PC-3 (cell line): Measurements from ENCODE around the gene TSC22D2. TPM values are rescaled to one million over a fixed set of nuclear protein-coding genes. Genes with fewer than 3 reads are reported as not detected.

Experiments used
- ATAC-seq: fragments of 200-7000 bp; cut with Tn5 transposase; 2 replicates; pipeline ENCODE4 v1.9.1; 2020; ENCODE audit warnings: mild to moderate bottlenecking, moderate library complexity
- BruUV-seq: library from RNA; stranded (reverse); fragments of 400-500 nt; replicated peaks from 2 replicates; lab custom pipeline; 2021; lab: Mats Ljungman, UMichigan
- CTCF ChIA-PET: fragments of 300-600 bp; sonication (Branson Sonifier 250); formaldehyde crosslinking; loops from one replicate; lab custom pipeline; 2022; ENCODE audit warnings: antibody characterized with exemption; lab: Charles Lee
- POLR2A ChIA-PET: fragments of 300-600 bp; sonication (Branson Sonifier 250); formaldehyde crosslinking; loops from one replicate; lab custom pipeline; 2022; ENCODE audit warnings: antibody characterized with exemption; ENCODE audit not compliant: unreplicated experiment; lab: Charles Lee
- DNase-seq: peaks from one replicate; pipeline ENCODE4 v3.0.0-alpha.2; 2015
- H2AFZ ChIP-seq: fragments of 300-600 bp; sonication (generic); 2 replicates; pipeline ENCODE4 v1.6.0; 2016; ENCODE audit warnings: antibody characterized with exemption, low read length
- H3F3A ChIP-seq: fragments of 300-600 bp; sonication (generic); one replicate; pipeline ENCODE4 v1.6.0; 2017; ENCODE audit warnings: antibody characterized with exemption, low read length, control low read depth, mild to moderate bottlenecking; ENCODE audit not compliant: unreplicated experiment
- H3K27ac ChIP-seq: fragments of 300-600 bp; sonication (generic); 2 replicates; pipeline ENCODE4 v1.5.1; 2016; ENCODE audit warnings: mild to moderate bottlenecking, low read length
- H3K27me3 ChIP-seq: fragments of 300-600 bp; sonication (generic); 2 replicates; pipeline ENCODE4 v1.6.1; 2016; ENCODE audit warnings: low read length, mixed read lengths
- H3K36me3 ChIP-seq: fragments of 300-600 bp; sonication (generic); 2 replicates; pipeline ENCODE4 v1.6.1; 2016; ENCODE audit warnings: low read depth, mixed run types, low read length, mixed read lengths
- H3K4me1 ChIP-seq: fragments of 300-600 bp; sonication (generic); 2 replicates; pipeline ENCODE4 v1.5.1; 2016; ENCODE audit warnings: low read length; ENCODE audit not compliant: insufficient read depth
- H3K4me2 ChIP-seq: fragments of 300-600 bp; sonication (generic); 2 replicates; pipeline ENCODE4 v1.6.0; 2016; ENCODE audit warnings: low read length
- H3K4me3 ChIP-seq: fragments of 300-600 bp; sonication (generic); 2 replicates; pipeline ENCODE4 v1.5.1; 2016; ENCODE audit warnings: mild to moderate bottlenecking, low read length, mixed read lengths
- H3K79me2 ChIP-seq: fragments of 300-600 bp; sonication (generic); 2 replicates; pipeline ENCODE4 v1.6.1; 2017; ENCODE audit warnings: low read length, mixed read lengths
- H3K9ac ChIP-seq: fragments of 300-600 bp; sonication (generic); 2 replicates; pipeline ENCODE4 v1.6.0; 2016; ENCODE audit warnings: mild to moderate bottlenecking, low read length
- H3K9me2 ChIP-seq: fragments of 300-600 bp; sonication (generic); replicated peaks from 2 replicates; pipeline ENCODE4 v1.6.1; 2016; ENCODE audit warnings: mixed run types, low read length, mixed read lengths
- H3K9me3 ChIP-seq: fragments of 300-600 bp; sonication (generic); 2 replicates; pipeline ENCODE4 v1.6.1; 2016; ENCODE audit warnings: low read length, mixed read lengths
- H4K20me1 ChIP-seq: fragments of 300-600 bp; sonication (generic); 2 replicates; pipeline ENCODE4 v1.6.1; 2016; ENCODE audit warnings: low read length, mixed read lengths
- EZH2 ChIP-seq: fragments of 300-600 bp; sonication (generic); IDR thresholded peaks from one replicate; pipeline ENCODE4 v1.6.1; 2017; ENCODE audit warnings: antibody characterized with exemption, mild to moderate bottlenecking, low read length; ENCODE audit not compliant: unreplicated experiment
- EZH2phosphoT487 ChIP-seq: fragments of 300-600 bp; sonication (generic); IDR thresholded peaks from 2 replicates; pipeline ENCODE4 v1.6.1; 2018; ENCODE audit warnings: mild to moderate bottlenecking, antibody characterized with exemption, low read length, borderline replicate concordance
- intact Hi-C: fragments of 100-400 bp; cut with micrococcal nuclease; formaldehyde crosslinking; loops from 2 replicates; pipeline ENCODE4 v1.9.0; 2023
- total RNA-seq: library from RNA; depleted of rRNA; stranded (reverse); fragments of >200 nt; gene quantifications from 2 replicates; pipeline ENCODE4 v1.2.3, GENCODE V29; 2014
- TF ChIP-seq, protein P1 (sequence below): fragments of 300-600 bp; sonication (generic); conservative IDR thresholded peaks from 2 replicates; pipeline ENCODE4 v1.5.1; 2017; ENCODE audit warnings: antibody characterized with exemption, low read depth, mild to moderate bottlenecking, low read length

The TSC22D2 gene
- total RNA-seq, 1 experiment from 2014 or later, result 9.6 TPM

- Histone ChIP-seq H3K9ac (no peak overlapping the region), H3K79me2 (peaks cover 86% of the 10 kb centered on the region), H4K20me1 (0 out of 2 replicates have a peak, but pooled peaks cover 4% of the 10 kb centered on the region), H3K4me2 (peak overlapping the region; percentile 52), H3K9me3 (no peaks in the 10 kb centered on the region), H3K27me3 (no peaks in the 10 kb centered on the region), H3K27ac (peak overlapping the region; percentile 69), H2AFZ (no peak overlapping the region), H3K9me2 (no peaks in the 10 kb centered on the region), H3K4me3 (peak overlapping the region; percentile 15; the same call in 1 of the 2 replicates), H3K36me3 (peaks cover 14% of the 10 kb centered on the region), H3F3A (peaks cover 16% of the 10 kb centered on the region), H3K4me1 (peaks cover 64% of the 10 kb centered on the region)
- intact Hi-C loops, result loop anchor here (2.0 kb wide), 1 partner anchor 33 kb away; no protein-coding TSS in a partner anchor
- CTCF ChIA-PET, result no interaction called here
- TF ChIP-seq EZH2phosphoT487 (no peak), EZH2 (no peak)
- TF ChIP-seq, protein P1, sequence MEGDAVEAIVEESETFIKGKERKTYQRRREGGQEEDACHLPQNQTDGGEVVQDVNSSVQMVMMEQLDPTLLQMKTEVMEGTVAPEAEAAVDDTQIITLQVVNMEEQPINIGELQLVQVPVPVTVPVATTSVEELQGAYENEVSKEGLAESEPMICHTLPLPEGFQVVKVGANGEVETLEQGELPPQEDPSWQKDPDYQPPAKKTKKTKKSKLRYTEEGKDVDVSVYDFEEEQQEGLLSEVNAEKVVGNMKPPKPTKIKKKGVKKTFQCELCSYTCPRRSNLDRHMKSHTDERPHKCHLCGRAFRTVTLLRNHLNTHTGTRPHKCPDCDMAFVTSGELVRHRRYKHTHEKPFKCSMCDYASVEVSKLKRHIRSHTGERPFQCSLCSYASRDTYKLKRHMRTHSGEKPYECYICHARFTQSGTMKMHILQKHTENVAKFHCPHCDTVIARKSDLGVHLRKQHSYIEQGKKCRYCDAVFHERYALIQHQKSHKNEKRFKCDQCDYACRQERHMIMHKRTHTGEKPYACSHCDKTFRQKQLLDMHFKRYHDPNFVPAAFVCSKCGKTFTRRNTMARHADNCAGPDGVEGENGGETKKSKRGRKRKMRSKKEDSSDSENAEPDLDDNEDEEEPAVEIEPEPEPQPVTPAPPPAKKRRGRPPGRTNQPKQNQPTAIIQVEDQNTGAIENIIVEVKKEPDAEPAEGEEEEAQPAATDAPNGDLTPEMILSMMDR, result no peak
- peak; percentile 61 for ATAC-seq
- POLR2A ChIA-PET, result no interaction called here
- BruUV-seq, result TSS peak; percentile 37
- DNase-seq, result peak; percentile 76
Measured at GRCh38 chr3:150447631-150448465, 39.8 kb downstream of the TSC22D2 start.

- Histone ChIP-seq H3K9me2 (no peaks in the 10 kb centered on the region), H3K4me3 (0 out of 2 replicates have a peak overlapping the region, but pooled peaks have one; percentile 37), H3K4me1 (peaks cover 65% of the 10 kb centered on the region), H3K4me2 (peak overlapping the region; percentile 72), H3K9me3 (no peaks in the 10 kb centered on the region), H2AFZ (no peak overlapping the region), H3K9ac (no peak overlapping the region), H3K27ac (peak overlapping the region; percentile 69), H4K20me1 (no peaks in the 10 kb centered on the region), H3K79me2 (peaks cover 86% of the 10 kb centered on the region), H3K27me3 (no peaks in the 10 kb centered on the region), H3K36me3 (peaks cover 4% of the 10 kb centered on the region; the same call in 1 of the 2 replicates), H3F3A (peaks cover 12% of the 10 kb centered on the region)
- BruUV-seq, result no TSS peak
- TF ChIP-seq EZH2, result no peak
- TF ChIP-seq, protein P1, result no peak
- no peak for TF ChIP-seq EZH2phosphoT487
- ChIA-PET CTCF (no interaction called here), POLR2A (interaction anchor here (0.7 kb wide), 1 partner anchor 131 kb away, joined by 9 read pairs; no protein-coding TSS in a partner anchor)
- DNase-seq, result peak; percentile 80
- intact Hi-C loops, result loop anchor here (1.0 to 2.0 kb wide), 3 partner anchors 21 to 46 kb away; no protein-coding TSS in a partner anchor
- ATAC-seq, result peak; percentile 65
Measured at GRCh38 chr3:150449169-150449721, 41.1 kb downstream of the TSC22D2 start.
